Head of caudate nucleus (tissue), 42 donors: Measurements from ENCODE around the gene KIZ.
A peak's percentile ranks its signal among the peaks of the same experiment; 100 is the strongest.
"Not testable (repeated sequence)": the region's sequence is repeated elsewhere in the genome, so short reads cannot be mapped to it uniquely, and the experiment has no call there.

Experiments used
- DNase-seq, 42 donors: peaks; one replicate each; pipeline versions ENCODE4 v3.0.0 to v3.0.0-alpha.2; 2020 to 2021; ENCODE audit warnings: mixed read lengths in 7 of 42
- intact Hi-C: fragments of 100-400 bp; cut with DNase I; formaldehyde crosslinking; loops from one replicate; pipeline ENCODE4 v1.15.0; 2022

The KIZ gene

DNA sequence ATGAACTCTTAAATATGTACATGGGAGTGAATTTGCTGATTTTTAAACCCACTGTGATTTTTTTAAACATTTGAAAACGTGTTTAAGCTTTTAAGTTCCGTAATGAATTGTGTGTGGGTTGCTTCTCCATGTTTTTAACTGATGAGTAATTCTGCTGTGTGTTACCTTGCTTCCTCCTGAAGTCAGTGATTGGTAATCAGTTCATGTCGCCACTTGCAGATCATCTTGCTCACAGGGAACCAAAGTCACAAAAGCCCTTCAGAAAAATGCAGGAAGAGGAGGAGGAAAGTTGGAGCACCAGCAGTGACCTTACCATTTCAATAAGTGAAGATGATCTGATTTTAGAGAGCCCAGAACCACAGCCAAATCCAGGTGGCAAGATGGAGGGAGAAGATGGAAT lies 36.7 kb downstream of the KIZ start:
- intact Hi-C loops, result no loop called here
- DNase-seq, result peak in 2 of 42 donors; percentile 15 to 27

DNA sequence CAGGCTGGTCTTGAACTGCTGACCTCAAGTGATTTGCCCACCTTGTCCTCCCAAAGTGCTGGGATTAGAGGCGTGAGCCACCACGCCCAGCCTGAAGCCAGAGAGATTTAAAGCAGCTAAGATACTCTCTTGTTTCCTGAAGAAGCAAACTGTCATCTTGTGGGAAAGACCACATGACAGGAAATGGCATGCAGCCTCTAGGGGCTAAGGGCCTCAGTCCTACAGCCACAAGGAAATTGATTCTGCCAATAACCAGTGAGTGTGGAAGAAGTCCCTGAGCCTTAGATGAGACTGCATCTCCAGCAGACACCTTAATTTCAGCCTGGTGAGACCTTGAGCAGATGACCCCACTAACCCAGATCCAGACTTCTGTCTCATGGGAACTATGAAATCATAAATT lies 40.9 kb downstream of the KIZ start:
- DNase-seq, result no peak
- intact Hi-C loops, result no loop called here

DNA sequence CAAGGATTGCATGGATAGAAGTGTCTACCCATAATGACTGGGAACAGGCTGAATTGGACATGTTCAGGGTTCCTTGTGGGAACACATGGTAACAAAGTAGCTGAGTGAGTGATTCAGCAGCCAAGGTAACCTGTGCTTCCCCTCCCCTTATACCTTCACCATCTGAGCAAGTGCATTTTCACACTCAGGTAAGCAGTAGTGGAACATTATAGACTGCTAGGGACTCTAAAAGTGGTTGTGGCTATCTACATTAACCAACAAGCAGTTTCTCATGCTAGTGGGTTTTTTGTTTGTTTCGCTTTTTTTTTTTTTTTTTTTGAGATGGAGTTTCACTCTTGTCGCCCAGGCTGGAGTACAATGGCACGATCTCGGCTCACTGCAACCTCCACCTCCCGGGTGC lies 41.4 kb downstream of the KIZ start:
- intact Hi-C loops, result no loop called here
- no peak for DNase-seq

DNA sequence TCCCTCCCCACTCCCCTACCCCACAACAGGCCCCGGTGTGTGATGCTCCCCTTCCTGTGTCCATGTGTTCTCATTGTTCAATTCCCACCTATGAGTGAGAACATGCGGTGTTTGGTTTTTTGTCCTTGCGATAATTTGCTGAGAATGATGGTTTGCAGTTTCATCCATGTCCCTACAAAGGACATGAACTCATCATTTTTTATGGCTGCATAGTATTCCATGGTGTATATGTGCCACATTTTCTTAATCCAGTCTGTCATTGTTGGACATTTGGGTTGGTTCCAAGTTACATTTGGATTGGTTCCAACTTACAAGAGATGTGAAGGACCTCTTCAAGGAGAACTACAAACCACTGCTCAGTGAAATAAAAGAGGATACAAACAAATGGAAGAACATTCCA lies 42.2 kb downstream of the KIZ start:
- DNase-seq, intact Hi-C loops: not testable (repeated sequence)

DNA sequence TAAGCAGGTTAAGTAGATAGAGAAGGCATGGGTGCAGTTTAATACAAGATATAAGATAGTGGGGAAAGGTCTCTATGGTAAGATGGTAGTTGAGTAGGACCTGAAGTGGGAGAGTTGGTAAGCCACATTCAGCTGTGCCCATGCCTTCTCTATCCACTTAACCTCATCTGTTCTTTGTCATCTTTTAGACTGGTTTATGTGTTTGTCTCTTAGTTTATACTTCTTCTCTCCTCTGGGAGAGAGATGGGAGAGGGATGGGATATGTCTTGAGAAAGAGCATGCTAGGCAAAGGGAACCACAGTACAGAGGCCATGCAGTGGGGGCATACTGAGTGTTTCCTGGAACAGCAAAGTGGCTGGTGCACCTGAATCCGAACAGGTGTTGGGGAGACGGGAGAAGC lies 46.7 kb downstream of the KIZ start:
- DNase-seq, result no peak
- intact Hi-C loops, result no loop called here

DNA sequence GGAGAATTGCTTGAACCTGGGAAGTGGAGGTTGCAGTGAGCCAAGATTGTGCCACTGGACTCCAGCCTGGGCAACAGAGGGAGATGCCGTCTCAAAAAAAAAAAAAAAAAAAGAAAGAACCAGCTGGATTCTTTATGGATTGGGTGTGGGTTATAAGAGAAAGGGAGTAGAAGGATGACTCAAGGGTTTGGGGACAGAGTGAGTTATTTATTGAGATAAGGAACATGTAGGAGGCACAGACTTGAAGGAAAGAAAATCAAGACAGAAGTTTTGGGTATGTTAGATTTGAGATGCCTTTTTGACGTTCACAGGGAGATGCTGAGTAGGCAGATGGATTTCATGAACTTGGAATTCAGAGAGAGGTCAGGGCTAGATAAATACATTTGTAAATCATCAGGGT lies 47.6 kb downstream of the KIZ start:
- intact Hi-C loops, result no loop called here

DNA sequence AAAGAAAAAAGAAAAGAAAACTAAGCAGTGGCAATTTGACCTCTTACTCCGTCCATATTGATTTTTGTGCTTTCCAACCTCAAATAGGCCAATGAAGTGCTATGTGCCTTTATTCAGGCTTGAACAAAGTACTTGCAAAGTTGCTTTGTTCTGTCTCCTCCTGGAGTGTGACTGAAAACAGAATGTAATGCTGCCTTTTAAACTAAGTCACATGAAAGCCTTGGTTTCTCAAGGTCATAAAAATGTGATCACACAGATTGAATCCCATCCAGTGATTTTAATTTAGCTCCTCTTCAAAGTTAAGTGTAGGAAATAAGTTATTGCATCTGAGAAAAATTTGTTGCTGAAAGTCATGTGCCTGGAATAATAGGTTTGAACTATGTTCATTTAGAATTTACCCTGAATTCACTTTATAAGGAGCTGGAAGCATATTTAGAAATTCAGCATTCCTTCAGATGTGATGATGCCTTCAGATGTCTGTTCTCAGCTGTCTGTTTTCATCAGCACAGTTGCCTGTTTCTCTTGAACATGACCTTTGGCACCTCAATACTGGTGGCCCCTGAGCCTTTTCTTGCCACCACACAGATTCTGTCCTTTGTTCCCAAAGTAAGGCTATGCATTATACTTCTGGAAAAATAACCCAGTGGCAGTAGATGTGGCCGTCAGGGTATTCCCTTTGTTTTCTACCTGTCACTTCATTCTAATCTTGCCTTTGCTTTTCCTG lies 48.8 kb downstream of the KIZ start:
- intact Hi-C loops, result no loop called here
- DNase-seq, result no peak

More for the DNA sequence above, 47.6 kb downstream of the KIZ start:
- peak in 1 of 42 donors; percentile 21 for DNase-seq

DNA sequence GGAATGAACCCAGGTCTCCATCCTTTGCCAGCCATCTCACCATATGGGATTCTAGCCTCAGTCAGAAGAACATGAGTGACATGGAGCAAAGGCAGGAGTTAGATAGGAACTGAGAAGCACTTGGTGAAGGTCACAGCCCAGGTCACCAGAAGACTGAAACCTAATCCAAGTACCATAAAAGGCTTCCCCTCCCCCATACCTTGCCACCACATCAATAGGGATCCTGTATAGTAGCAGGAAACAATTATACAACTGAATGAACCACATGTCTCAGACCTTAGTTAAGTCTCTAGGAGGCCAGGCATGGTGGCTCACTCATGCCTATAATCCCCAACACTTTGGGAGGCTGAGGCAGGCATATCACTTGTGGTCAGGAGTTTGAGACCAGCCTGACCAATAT lies 49.6 kb downstream of the KIZ start:
- DNase-seq, result no peak

DNA sequence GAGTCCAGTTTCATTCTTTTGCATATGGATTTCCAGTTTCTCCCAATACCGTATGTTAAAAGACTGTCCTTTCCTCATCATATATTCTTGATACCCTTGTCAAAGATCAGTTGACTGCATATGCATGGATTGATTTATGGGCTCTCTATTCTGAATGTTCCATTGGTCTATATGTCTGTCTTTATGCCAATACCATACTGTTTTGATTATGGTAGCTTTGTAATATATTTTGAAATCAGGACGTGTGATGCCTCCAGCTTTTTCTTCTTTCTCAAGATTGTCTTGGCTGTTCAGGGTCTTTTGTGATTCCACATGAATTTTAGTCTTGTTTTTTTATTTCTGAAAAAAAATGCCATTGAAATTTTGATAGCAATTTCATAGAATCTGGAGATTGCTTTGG lies 51.9 kb downstream of the KIZ start:
- intact Hi-C loops, result no loop called here
- DNase-seq, result no peak

More for the DNA sequence above, 49.6 kb downstream of the KIZ start:
- intact Hi-C loops, result no loop called here

DNA sequence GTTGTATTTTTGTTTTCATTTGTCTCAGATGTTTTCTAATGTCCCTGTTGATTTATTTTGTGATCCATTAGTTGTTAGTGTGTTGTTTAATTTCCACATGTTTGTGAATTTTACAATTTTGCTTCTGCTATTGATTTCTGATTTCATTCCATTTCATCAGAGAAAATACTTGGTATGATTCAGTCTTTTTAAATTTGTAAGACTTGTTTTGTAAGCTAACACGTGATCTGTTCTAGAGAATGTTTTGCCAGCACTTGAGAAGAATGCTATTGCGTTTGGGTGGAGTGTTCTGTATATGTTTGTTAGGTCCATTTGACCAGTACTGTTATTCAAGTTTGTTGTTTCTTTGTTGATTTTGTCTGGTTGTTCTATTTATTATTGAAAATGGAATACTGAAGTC lies 53.9 kb downstream of the KIZ start:
- no peak for DNase-seq
- intact Hi-C loops, result no loop called here

DNA sequence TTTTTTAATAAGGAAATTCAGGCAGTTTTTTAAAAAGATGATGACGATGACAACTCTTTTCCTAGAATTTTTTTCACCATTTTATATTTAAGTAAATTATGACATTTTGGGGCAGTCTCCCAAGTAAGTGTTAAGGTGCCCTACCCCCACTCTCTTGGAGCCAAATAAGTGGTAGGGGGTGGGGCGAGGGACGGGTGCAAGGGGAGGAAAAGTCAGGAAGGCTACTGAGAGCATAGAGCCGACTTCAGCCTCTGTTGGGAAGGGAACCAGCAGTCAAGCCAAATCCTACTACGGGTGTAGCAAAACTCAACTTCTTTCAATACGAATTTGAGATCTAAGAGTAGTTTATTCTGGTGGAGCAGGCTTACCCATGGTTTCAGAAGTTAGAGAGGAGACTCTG lies 54.4 kb downstream of the KIZ start:
- intact Hi-C loops, result no loop called here
- no peak for DNase-seq

DNA sequence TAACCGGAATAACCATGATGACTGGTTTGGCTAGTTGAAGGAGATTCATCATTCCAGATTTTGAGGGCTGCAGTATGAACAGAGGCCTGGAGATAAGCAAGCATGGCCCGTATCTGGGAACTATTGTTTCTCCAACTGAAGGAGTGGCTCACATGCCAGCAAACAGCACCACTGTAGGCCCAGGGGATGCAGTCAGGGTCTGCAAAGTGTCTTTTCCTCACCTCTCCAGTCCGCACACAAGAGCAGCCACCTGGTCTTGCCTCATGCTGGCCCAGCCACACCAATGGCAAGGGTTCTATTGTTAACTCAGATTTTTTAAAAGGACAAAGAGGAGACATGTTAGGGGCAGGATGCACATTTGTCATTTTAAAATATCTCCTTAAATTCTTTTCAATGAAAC lies 55.1 kb downstream of the KIZ start:
- intact Hi-C loops, result no loop called here
- no peak for DNase-seq

DNA sequence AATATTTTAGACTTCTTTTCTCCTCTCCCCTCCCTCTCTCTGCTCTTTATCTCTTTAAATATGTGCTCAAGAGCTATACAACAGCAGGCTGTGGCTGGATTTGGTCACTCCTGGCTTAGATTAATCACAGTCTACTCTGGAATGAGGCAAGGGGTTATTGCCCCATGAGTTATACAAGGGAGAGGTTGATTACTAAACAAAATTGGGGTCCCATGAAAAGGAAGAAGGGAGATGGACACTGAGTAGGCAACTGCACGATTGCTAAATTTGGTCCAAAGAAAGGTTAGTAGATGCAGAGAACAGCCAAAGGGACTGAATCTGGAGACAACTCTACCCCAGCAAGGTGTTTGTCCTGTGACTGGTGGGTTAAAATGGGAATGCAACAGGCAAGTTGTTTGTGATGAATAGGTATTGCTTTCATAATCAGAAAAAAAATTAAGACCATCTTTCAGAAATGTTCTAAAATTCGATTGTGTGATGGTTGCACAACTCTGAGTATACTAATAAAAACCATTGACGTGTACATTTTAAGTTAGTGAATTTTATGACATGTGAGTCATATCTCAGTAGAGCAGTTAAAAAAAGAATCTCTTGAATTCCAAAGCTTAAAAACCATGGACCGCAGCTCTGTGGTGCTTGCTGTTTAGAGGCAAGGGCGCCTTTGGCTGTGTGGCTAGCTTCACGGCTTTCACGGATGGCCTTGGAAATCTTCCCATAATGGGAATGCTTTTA lies 57.1 kb downstream of the KIZ start:
- intact Hi-C loops, result no loop called here
- DNase-seq, result peak in 9 of 42 donors; percentile 17 to 54 (median 28)

DNA sequence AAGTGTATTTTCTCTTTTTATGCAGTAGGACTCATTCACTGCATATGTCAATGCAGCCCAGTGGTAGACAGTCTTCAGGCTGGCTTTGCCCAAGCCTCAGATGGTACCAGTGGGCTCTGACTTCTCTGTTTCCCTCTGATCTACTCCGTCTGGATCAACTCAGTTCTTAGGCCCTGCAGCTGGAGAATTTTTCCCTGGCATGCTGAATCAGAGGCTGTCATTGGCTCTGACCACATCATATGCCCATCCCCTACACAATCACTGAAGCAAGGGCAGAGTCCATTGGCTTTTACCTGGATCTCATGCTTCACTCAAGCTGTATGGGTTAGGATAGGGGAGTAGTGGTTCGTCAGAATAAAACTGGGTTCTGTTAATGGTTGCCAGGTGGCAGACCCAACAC lies 57.8 kb downstream of the KIZ start:
- intact Hi-C loops, result no loop called here
- DNase-seq, result no peak

DNA sequence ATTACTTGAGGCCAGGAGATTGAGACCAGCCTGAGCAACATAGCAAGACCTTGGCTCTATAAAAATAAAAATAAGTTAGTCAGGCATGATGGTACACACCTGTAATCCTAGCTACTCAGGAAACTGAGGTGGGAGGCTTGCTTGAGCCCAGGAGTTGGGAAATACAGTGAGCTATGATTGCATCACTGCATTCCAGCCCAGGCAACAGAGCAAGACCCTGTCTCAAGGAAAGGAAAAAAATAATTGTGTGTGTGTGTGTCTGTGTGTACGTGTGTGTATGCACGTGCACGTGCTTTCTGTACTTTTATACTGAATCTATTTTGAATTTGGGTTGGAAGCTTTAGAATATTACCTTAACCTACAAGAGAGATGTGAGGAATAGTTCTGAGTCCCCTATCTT lies 58.9 kb downstream of the KIZ start:
- intact Hi-C loops, result no loop called here
- DNase-seq, result no peak

DNA sequence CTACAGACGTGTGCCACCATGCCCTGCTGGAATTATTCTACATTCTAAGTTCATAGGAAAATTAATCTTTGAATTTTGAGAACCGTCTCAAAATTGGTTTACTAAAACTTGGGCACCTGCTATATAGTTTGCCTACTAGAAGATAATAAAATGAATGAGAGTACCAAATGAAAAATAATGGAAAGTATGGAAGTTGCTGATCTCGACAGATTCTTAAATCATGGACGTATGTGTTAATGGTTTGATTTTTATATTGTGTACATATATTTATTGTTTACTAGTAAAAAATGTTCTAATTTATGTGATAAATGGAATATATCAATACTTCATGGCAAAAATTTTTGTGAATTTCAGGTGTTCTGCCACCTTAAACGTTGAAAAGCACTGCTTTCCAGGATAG lies 60.0 kb downstream of the KIZ start:
- intact Hi-C loops, result no loop called here
- no peak for DNase-seq

DNA sequence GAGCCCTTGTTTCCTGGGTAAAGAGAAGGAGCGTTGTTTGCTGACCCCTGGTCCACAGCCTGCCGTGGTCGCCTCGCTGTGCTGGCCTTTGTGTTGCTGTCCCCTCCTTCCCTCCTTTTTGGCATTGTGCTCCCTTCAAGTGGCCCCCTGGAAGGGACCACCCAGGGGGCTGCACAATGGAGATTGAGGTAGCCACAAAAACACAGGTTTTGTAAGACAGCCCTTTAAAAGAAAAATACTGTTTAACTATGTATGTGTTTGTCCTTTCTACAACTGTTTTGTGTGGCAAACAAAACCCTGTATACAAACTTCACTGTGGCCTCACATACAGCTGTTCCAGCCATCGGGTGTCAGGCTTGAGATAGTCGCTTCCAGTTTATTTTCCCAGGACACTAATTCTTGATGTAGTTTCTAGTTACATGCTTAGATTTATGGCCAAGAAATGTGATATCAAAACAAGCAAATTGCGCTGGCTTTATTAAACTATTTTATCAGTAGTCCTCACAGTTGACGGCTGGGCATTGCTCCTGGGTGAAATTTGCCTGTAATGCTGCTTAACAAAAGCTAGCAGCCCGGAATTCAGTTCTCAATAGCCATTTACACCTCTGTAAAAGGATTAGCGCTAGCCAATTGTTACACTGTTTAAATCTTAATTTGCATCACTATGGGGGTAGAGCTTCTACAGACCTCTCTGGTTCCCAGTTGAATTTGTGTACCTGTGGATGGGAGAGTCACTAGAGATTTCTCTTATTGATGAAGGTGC lies 64.1 kb downstream of the KIZ start:
- DNase-seq, result peak in 1 of 42 donors; percentile 7
- intact Hi-C loops, result no loop called here

DNA sequence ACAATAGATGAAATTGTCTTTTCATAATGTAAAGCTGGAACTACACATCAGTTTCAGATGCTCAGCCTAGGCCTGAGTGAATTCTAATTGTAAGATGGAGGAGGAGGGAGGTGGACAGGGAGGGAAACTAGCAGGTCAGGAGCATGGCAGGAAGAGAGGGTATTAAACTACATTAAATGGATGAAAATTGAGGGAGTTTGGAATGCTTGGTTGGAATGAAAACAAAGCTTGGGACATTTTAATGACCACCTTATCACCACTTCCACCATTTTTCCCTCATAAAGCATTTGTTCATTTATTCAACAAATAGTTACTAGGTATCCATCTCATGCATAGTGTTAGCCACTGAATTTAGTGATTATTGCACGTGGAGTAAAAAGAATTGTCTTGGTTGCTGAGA lies 65.0 kb downstream of the KIZ start:
- intact Hi-C loops, result no loop called here
- DNase-seq, result no peak

DNA sequence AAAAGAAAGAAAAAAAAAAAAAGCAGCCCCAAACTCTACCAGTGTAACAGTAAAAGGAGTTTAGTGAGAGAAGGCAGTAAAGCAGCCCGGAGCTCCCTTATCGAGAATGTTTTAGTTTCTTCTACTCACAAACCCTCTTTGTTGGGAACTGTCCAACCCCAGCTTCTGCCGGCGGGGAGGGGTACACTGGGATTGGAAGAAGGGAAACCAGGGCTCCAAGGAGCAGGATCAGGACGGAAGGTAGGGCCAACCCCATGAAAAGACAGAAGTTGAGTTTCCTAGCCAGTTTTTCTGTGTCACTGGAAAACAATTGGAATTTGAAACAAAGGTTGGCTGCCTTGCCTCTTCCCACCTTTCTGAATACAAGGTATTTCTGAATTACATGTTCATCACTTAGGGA lies 66.0 kb downstream of the KIZ start:
- no peak for DNase-seq
- intact Hi-C loops, result no loop called here

DNA sequence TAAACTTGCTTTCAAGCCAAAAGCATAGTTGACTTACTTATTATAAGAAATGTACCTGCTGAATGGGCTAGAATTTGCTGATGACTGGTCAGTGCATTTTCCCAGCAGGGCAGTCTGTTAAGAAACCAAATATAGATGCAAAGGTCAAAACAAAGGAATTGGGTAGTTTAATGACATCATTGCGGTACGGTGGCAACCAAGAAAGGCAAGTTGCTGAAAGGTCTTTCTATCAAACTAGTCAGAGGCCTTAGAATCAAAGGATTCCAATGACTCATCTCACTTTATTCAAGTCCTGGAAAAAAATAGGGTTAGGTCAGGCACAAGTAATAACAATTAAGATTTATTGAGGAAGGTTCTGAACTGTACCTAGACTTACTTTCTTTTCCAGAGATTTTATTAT lies 76.4 kb downstream of the KIZ start:
- DNase-seq, result no peak

More for the DNA sequence above, 76.4 kb downstream of the KIZ start:
- intact Hi-C loops, result no loop called here
